HG02884 (cell line): ENCODE data around the gene ZNF627.
A peak's percentile ranks its signal among the peaks of the same experiment; 100 is the strongest.
"Not testable (repeated sequence)": the region's sequence is repeated elsewhere in the genome, so short reads cannot be mapped to it uniquely, and the experiment has no call there.

Experiments
- ATAC-seq: cut with Tn5 transposase; IDR thresholded peaks from one replicate; pipeline ENCODE4 v1.9.1; 2021; ENCODE audit warnings: mild to moderate bottlenecking, moderate library complexity; ENCODE audit not compliant: unreplicated experiment

Gene ZNF627

DNA sequence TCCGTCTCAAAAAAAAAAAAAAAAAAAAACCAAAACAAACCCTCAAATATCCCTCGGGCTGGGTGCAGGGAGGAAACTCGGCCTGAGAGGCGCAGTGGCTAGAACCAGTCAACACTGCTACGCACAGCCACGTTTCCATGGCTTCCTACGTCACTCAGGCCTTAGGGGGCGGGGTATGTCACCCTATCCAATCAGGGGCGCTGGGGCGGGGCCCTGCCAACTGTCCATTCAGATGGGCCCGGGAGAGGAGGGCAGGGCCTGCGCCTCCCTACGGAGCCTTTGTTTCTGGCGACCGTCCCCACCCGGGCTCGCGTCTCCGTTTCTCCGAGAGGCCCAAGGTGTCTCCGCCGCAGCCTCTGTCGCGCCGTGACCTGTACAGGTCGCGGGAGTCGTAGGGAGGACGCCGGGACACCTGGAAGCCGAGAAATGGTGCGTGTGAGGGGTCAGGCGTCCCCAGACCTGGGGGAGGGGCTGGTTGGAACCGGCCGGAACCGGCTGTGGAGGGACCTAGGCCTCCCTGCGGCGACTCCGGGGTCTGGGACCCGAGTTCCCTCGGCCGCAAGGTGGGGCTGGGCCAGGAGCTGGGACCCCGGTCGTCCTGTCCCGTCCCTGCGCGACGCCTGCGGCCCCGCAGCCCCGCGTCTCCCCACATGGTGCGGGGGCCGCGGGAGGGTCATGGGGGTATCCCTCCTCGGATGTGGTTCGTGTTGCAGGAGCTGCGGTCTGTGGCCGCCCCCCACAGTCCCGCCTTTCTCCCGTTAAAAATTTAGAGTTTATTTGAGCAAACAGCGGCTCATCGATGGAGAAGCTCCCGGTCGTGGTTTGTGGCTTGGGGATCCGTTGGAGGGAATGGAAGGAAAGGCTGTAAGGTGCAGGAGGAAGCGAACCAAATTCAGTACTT lies at the start of gene ZNF627:
TSS of gene ZNF627 (plus strand) at position 282 of the 901 bp plus-strand sequence. CDS start at position 427, 145 bp downstream.
- peak; percentile 94 for ATAC-seq

DNA sequence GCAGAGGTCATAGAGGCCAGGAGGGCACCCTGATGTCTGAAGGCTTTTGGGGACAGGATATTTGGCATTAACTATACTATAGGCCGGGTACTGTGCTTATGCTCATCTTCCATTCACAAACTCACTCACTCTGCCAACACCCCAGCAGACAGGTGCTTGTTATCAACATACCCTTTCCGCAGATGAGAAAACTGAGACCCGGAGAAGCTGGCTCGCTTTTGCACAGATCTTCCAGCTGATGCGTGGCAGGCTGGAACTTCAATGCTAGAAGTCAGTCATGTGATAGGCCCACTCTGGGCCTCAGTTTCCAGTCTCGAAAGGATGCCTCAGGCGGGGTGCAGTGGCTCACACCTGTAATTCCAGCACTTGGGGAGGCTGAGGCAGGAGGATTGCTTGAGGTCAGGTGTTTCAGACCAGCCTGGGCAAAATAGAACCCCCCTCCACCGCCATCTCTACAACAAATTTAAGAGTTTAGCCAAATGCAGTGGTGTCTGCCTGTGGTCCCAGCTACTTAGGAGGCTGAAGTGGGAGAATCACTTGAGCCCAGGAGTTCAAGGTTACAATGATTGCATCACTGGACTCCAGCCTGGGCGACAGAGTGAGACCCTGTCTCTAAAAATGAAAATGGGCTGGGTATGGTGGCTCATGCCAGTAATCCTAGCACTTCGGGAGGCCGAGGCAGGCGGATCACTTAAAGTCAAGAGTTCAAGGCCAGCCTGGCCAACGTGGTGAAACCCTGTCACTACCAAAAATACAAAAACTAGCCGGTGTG lies 49.2 kb upstream of the ZNF627 start:
- no peak for ATAC-seq

GRCh38 chr19:11549386-11549953 lies 47.8 kb upstream of the ZNF627 start:
- no peak for ATAC-seq

DNA sequence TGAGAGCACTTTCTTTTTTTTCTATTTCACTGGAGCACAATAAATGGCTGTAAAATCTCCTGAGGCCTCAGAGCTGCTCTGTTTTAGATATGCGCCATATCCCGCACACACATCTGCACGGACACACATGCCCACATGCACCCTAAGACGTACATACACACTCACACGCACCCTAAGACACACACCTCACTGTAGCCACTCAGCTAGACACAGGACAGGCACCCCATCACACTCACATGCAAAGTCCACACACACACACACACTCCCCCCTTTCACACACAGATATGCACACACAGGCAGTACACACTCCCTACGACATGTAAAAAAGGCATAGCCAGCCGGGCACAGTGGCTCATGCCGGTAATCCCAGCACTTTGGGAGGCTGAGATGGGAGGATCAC lies 47.0 kb upstream of the ZNF627 start:
- ATAC-seq, result no peak

GRCh38 chr19:11551603-11552235 lies 45.6 kb upstream of the ZNF627 start:
- ATAC-seq, result no peak

DNA sequence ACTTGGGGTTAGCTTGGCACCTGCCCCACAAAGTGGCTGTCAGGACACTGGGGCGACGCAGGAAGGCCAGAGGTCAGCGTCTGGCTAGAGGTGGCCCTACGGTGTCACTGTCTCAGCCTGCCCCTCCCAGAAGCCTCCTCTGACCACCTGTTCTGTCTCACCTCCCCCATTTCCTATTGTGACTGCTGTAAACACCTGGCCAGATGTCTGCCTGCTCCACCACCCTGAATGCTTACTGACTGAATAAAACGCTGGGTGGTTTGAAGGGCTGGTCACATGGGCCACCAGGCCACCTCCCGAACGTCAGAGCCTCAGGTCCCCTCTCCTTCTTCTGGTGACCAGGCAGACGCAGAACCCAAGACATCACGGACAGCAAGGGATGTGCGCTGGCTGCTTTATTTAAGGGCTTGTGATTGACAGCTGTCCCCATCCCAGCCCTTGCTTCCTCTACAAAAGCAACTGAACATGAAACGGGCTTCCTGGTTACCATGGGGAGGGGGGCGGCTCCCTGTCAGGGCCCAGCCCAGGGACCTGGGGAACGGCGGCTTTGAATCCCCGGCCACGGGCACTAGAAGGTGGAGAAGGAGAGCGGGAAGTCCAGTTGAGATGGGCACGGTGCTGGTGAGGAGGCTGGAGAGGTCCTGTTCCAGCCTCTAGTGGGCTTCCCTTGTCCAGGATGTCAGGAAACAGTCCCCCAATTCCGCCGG lies 44.5 kb upstream of the ZNF627 start:
- no peak for ATAC-seq

DNA sequence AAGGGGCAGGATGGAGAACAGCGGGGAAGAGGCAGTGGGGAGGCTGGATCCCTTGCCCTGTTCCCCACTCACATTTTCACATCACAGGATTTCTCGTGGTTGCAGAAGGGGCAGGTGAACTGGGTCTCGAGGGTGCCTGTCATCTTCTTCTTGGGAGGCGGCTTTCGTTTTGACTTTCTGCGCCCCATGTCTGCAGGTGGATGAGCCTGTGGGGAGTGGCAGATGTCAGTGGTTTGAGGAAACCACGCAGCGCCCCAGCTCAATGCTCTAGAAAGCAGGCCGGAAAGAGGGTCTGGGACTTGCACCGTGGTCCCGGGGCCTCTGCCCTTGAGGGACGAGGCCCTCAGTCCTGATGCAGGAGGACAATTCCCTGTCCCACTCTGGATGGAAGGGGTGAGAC lies 43.1 kb upstream of the ZNF627 start:
- no peak for ATAC-seq

DNA sequence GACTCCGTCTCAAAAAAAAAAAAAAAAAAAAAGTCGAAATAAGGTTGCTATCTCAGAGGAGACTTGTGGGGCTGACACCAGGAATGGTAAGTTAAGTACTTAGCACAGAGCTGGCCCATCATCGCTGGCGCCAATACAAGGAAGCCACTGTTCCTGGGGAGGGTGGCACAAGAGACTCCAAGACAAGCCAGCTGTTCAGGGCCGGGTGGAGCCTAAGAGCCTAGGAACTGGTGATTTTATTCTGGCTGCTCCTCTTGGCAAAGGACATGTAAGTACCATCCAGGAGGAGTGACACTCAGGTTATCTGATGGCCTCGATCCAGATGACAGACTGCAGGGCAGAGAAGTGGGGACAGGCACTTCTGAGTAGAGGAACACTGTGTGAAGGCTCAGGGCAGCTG lies 42.0 kb upstream of the ZNF627 start:
- ATAC-seq, result no peak

- no peak for ATAC-seq
Measured at GRCh38 chr19:11556634-11557420, 40.5 kb upstream of the ZNF627 start.

- ATAC-seq, result peak; percentile 85
Measured at GRCh38 chr19:11558881-11559828, 38.1 kb upstream of the ZNF627 start, which contains the start of gene ELOF1. TSS of gene ELOF1 (minus strand) at chr19:11559230. CDS start at chr19:11554347, 4,883 bp downstream.

GRCh38 chr19:11560404-11561051 lies 36.8 kb upstream of the ZNF627 start:
- no peak for ATAC-seq

- no peak for ATAC-seq
Measured at GRCh38 chr19:11563532-11563931, 33.8 kb upstream of the ZNF627 start.

DNA sequence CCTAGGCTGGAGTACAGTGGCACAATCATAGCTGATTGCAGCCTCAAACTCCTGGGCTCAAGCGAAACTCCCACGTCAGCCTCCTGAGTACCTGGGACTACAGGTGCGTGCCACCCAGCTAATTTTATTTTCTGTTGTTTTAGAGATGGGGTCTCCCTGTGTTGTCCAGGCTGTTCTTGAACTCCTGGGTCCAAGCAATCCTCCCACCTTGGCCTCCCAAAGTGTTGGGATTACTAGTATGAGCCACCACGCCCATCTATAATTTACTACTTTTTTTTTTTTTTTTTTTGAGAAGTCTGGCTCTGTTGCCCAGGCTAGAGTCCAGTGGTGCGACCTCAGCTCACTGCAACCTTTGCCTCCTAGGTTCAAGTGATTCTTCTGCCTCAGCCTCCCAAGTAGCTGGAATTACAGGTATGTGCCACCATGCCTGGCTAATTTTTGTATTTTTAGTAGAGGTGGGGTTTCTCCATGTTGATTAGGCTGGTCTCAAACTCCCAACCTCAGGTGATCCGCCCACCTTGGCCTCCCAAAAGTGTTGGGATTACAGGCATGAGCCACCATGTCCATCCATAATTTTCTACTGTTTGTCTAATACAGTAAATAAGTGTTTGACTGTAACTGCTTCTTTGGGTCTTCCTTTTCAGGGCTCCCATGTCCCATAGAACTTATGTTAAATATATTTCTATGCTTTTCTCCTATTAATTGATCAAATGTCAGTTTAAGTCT lies 33.0 kb upstream of the ZNF627 start:
- not testable (repeated sequence) for ATAC-seq

DNA sequence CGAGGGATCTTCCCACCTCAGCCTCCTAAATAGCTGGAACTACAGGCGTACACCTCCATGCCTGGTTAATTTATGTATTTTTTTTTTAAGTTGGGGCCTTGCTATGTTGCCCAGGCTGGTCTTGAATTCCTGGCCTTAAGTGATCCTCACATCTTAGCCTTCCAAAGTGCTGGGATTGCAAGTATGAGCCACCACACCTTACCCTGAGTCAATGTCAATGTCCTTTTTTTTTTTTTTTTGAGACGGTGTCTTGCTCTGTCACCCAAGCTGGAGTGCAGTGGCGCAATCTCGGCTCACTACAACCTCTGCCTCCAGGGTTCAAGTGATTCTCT lies 31.7 kb upstream of the ZNF627 start:
- ATAC-seq, result not testable (repeated sequence)

- no peak for ATAC-seq
Measured at GRCh38 chr19:11566164-11566563, 31.1 kb upstream of the ZNF627 start.

GRCh38 chr19:11570039-11570462 lies 27.2 kb upstream of the ZNF627 start:
- no peak for ATAC-seq

- not testable (repeated sequence) for ATAC-seq
Measured at GRCh38 chr19:11573354-11573753, 23.9 kb upstream of the ZNF627 start.
